IPS-18a (cell line): ENCODE measurements around the gene NKAIN1.

Experiments used
- H3K27ac ChIP-seq: one replicate; pipeline ENCODE4 v1.5.1; 2013; ENCODE audit warnings: low read length
- H3K27me3 ChIP-seq: one replicate; pipeline ENCODE4 v1.6.1; 2013; ENCODE audit warnings: mild to moderate bottlenecking, low read length; ENCODE audit not compliant: control insufficient read depth, insufficient read depth
- H3K36me3 ChIP-seq: one replicate; pipeline ENCODE4 v1.6.1; 2013; ENCODE audit warnings: low read depth, low read length; ENCODE audit not compliant: control insufficient read depth
- H3K4me1 ChIP-seq: one replicate; pipeline ENCODE4 v1.6.1; 2013; ENCODE audit warnings: low read depth, low read length; ENCODE audit not compliant: control insufficient read depth
- H3K4me3 ChIP-seq: one replicate; pipeline ENCODE4 v1.5.1; 2013; ENCODE audit warnings: low read length
- H3K9ac ChIP-seq: one replicate; pipeline ENCODE4 v1.6.1; 2013; ENCODE audit warnings: mild to moderate bottlenecking, low read length, moderate library complexity
- H3K9me3 ChIP-seq: one replicate; pipeline ENCODE4 v1.6.1; 2013; ENCODE audit warnings: low read depth, low read length; ENCODE audit not compliant: control insufficient read depth

NKAIN1 gene

GRCh38 chr1:31163866-31164265 lies 75.8 kb downstream of the NKAIN1 start:
- Histone ChIP-seq H3K36me3 (no peaks in the 10 kb centered on the region), H3K27me3 (no peaks in the 10 kb centered on the region), H3K4me3 (no peak overlapping the region), H3K9ac (no peak overlapping the region), H3K4me1 (no peaks in the 10 kb centered on the region), H3K9me3 (no peaks in the 10 kb centered on the region), H3K27ac (no peak overlapping the region)

- no peaks in the 10 kb centered on the region for H3K4me1 ChIP-seq
- no peak overlapping the region for H3K4me3 ChIP-seq
- H3K27ac ChIP-seq = no peak overlapping the region
- H3K36me3 ChIP-seq = no peaks in the 10 kb centered on the region
- no peak overlapping the region for H3K9ac ChIP-seq
- H3K9me3 ChIP-seq = no peaks in the 10 kb centered on the region
- H3K27me3 ChIP-seq = no peaks in the 10 kb centered on the region
Observed at GRCh38 chr1:31161571-31161970, 78.1 kb downstream of the NKAIN1 start.

GRCh38 chr1:31159869-31160611 lies 79.6 kb downstream of the NKAIN1 start:
- Histone ChIP-seq H3K9ac (no peak overlapping the region), H3K4me3 (no peak overlapping the region), H3K27ac (no peak overlapping the region)

GRCh38 chr1:31159323-31159722 lies 80.4 kb downstream of the NKAIN1 start:
- no peak overlapping the region for H3K9ac ChIP-seq
- no peaks in the 10 kb centered on the region for H3K27me3 ChIP-seq
- H3K27ac ChIP-seq = no peak overlapping the region
- no peaks in the 10 kb centered on the region for H3K9me3 ChIP-seq
- H3K4me1 ChIP-seq = peaks cover 6% of the 10 kb centered on the region
- no peak overlapping the region for H3K4me3 ChIP-seq
- no peaks in the 10 kb centered on the region for H3K36me3 ChIP-seq

More at GRCh38 chr1:31159869-31160611, 79.6 kb downstream of the NKAIN1 start:
- Histone ChIP-seq H3K27me3 (no peaks in the 10 kb centered on the region), H3K4me1 (peaks cover 4% of the 10 kb centered on the region), H3K36me3 (no peaks in the 10 kb centered on the region), H3K9me3 (no peaks in the 10 kb centered on the region)

DNA sequence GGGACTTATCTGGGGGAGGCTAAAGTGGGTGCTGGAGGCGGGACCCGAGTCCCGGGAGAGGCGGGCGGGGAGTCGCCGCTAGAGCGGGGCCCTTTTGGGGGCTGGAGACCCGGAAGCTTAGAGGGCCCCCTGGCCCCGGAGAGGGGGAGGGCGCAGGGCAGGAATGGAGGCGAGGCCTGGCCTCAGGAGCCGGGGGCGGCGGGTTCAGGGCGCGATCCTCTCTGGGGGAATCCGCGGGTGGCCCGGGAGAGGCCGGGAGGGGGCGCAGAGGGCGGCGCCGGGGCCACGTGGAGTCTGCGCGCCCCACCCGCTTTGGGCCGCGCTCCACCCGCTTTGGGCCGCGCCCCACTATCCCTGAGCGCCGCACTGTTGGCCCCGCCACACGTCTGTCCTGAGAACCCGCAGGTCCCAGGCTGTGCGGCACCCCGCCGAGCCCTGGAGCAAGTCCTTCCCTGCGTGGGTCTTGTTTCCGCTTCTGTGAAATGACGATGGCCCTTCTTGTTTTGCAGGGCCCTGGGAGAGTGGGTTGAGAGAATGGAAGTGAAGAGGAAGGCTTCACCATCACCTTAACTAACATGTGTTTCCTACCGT lies 84.4 kb downstream of the NKAIN1 start:
- H3K4me1 ChIP-seq = peaks cover 10% of the 10 kb centered on the region
- peak overlapping the region; percentile 78 for H3K9ac ChIP-seq
- H3K27me3 ChIP-seq = no peaks in the 10 kb centered on the region
- no peaks in the 10 kb centered on the region for H3K9me3 ChIP-seq
- no peaks in the 10 kb centered on the region for H3K36me3 ChIP-seq
- peak overlapping the region; percentile 69 for H3K4me3 ChIP-seq
- H3K27ac ChIP-seq = peak overlapping the region; percentile 73

- Histone ChIP-seq H3K27me3 (no peaks in the 10 kb centered on the region), H3K36me3 (no peaks in the 10 kb centered on the region), H3K4me1 (peaks cover 10% of the 10 kb centered on the region), H3K9me3 (no peaks in the 10 kb centered on the region), H3K4me3 (peak overlapping the region; percentile 71), H3K9ac (peak overlapping the region; percentile 82), H3K27ac (peak overlapping the region; percentile 91)
Observed at GRCh38 chr1:31154632-31155215, 85.0 kb downstream of the NKAIN1 start.

GRCh38 chr1:31154000-31154631 lies 85.6 kb downstream of the NKAIN1 start:
- Histone ChIP-seq H3K9me3 (no peaks in the 10 kb centered on the region), H3K4me3 (peak overlapping the region; percentile 71), H3K9ac (peak overlapping the region; percentile 82), H3K36me3 (no peaks in the 10 kb centered on the region), H3K27me3 (no peaks in the 10 kb centered on the region), H3K27ac (peak overlapping the region; percentile 91), H3K4me1 (peaks cover 10% of the 10 kb centered on the region)

DNA sequence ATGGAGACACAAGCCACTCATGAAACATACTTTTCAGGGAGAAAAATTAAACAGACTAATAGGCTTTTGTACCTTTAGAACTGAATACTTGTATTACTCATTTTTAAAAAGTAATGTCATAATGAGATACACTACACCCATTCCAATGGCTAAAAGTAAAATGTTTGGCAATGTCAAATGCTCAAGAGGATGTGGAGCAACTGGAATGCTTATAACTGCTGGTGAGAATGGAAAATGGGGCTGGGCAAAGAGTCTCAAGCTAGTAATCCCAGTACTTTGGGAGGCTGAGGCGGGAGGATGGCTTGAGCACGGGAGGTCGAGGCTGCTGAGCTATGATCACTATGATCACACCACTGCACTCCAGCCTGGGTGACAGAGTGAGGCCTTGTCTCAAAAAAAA lies 86.3 kb downstream of the NKAIN1 start:
- Histone ChIP-seq H3K36me3 (no peaks in the 10 kb centered on the region), H3K4me1 (peaks cover 10% of the 10 kb centered on the region), H3K9ac (no peak overlapping the region), H3K27ac (no peak overlapping the region), H3K27me3 (no peaks in the 10 kb centered on the region), H3K9me3 (no peaks in the 10 kb centered on the region), H3K4me3 (no peak overlapping the region)

DNA sequence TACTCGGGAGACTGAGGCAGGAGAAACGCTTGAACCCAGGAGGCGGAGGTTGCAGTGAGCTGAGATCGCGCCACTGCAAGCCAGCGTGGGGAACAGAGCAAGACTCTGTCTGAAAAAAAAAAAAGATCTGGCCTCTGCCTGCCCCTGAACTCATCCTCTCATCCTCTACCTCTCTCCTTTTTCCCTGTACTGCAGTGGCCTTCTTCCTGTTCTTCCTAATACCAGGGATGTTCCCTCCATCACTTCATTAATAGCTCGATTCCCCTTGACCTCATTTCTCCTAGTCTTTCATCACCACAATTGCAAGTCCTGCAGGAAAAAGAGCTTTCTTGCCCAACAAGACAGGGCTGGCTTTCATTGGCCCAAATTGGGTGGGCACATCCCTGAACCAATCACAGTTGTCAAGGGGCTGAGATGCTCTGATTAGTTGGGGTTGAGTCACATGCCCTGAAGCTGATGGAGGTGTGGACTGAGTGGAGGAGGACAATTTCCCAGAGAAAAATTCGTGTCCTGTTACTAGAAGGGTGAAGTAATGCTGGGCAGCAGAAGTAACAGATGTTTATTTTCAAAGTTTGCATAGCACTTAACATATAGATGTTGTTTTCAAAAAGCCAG lies 87.4 kb downstream of the NKAIN1 start:
- H3K9ac ChIP-seq = no peak overlapping the region
- H3K27ac ChIP-seq = no peak overlapping the region
- H3K4me1 ChIP-seq = peaks cover 10% of the 10 kb centered on the region
- no peaks in the 10 kb centered on the region for H3K27me3 ChIP-seq
- H3K9me3 ChIP-seq = no peaks in the 10 kb centered on the region
- no peak overlapping the region for H3K4me3 ChIP-seq
- H3K36me3 ChIP-seq = no peaks in the 10 kb centered on the region

GRCh38 chr1:31151402-31151801 lies 88.3 kb downstream of the NKAIN1 start:
- no peaks in the 10 kb centered on the region for H3K36me3 ChIP-seq
- H3K9ac ChIP-seq = no peak overlapping the region
- H3K27ac ChIP-seq = no peak overlapping the region
- H3K4me1 ChIP-seq = peaks cover 10% of the 10 kb centered on the region
- no peaks in the 10 kb centered on the region for H3K9me3 ChIP-seq
- no peaks in the 10 kb centered on the region for H3K27me3 ChIP-seq
- H3K4me3 ChIP-seq = no peak overlapping the region

DNA sequence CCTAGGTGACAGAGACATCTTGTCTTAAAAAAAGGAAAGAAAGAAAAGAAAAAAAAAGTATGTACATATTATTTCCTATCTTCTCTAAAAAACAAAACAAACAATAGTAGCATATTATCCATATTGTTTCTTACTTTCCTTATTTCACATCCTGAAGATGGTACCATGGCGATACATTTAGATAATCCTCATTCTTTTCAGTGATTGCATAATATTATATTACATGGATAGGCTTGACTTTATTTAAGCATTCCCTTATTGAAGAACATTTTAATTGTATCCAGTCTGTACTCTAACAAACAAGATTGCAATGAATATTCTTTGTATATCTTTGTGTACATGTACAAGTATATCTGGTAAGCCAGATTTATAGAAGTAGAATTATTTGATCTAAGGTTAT lies 91.3 kb downstream of the NKAIN1 start:
- H3K36me3 ChIP-seq = no peaks in the 10 kb centered on the region
- H3K9ac ChIP-seq = no peak overlapping the region
- H3K27ac ChIP-seq = no peak overlapping the region
- H3K27me3 ChIP-seq = no peaks in the 10 kb centered on the region
- H3K9me3 ChIP-seq = no peaks in the 10 kb centered on the region
- H3K4me3 ChIP-seq = no peak overlapping the region
- H3K4me1 ChIP-seq = no peaks in the 10 kb centered on the region
